Choroid plexus epithelial cell (primary cell): ENCODE measurements around the gene LTBP1.
"Not testable (repeated sequence)": the region's sequence is repeated elsewhere in the genome, so short reads cannot be mapped to it uniquely, and the experiment has no call there.

Experiments
- DNase-seq: peaks from one replicate; pipeline ENCODE4 v3.0.0-alpha.2; 2010; ENCODE audit warnings: low read depth
- H3K4me3 ChIP-seq: 2 replicates; pipeline ENCODE4 v1.5.1; 2011; ENCODE audit warnings: low read depth, mild to moderate bottlenecking, control low read depth, low read length, moderate library complexity
- TF ChIP-seq, protein P1 (sequence below): conservative IDR thresholded peaks from 2 replicates; pipeline ENCODE4 v1.5.1; 2011; ENCODE audit warnings: low read depth, mild to moderate bottlenecking, control low read depth, inconsistent platforms, low read length, moderate library complexity

Gene LTBP1

DNA sequence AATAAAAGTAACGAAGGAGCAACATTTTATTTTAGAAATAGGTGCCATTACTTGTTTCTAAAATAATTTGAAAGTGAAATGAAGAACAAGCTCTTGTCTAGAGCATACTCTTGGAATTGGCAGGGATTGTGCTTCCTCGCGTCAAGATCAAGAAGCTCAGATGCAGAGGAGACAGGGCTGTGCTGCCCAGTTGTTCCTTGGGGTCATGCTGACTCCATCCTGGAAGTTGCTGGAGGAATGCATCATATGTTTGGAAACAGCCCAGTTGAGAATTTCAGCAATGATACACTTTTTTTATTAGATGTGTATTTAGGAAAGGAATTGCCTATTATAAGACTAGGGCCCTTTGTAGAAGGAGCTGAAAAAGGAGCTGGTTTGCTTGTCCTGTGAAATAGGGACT is 17.2 kb downstream of the LTBP1 start:
- no peak overlapping the region for H3K4me3 ChIP-seq
- DNase-seq: peak; percentile 70
- TF ChIP-seq, protein P1, sequence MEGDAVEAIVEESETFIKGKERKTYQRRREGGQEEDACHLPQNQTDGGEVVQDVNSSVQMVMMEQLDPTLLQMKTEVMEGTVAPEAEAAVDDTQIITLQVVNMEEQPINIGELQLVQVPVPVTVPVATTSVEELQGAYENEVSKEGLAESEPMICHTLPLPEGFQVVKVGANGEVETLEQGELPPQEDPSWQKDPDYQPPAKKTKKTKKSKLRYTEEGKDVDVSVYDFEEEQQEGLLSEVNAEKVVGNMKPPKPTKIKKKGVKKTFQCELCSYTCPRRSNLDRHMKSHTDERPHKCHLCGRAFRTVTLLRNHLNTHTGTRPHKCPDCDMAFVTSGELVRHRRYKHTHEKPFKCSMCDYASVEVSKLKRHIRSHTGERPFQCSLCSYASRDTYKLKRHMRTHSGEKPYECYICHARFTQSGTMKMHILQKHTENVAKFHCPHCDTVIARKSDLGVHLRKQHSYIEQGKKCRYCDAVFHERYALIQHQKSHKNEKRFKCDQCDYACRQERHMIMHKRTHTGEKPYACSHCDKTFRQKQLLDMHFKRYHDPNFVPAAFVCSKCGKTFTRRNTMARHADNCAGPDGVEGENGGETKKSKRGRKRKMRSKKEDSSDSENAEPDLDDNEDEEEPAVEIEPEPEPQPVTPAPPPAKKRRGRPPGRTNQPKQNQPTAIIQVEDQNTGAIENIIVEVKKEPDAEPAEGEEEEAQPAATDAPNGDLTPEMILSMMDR: no peak

GRCh38 chr2:32965523-32966171 is 18.9 kb downstream of the LTBP1 start:
- no peak overlapping the region for H3K4me3 ChIP-seq
- TF ChIP-seq, protein P1: no peak
- DNase-seq: no peak

- DNase-seq: no peak
- TF ChIP-seq, protein P1: no peak
- no peak overlapping the region for H3K4me3 ChIP-seq
These were observed 22.9 kb downstream of the LTBP1 start for GRCh38 chr2:32969444-32970162.

- DNase-seq: not testable (repeated sequence)
These were observed 27.0 kb downstream of the LTBP1 start for GRCh38 chr2:32973772-32974171.

GRCh38 chr2:32976409-32977063 is 29.8 kb downstream of the LTBP1 start:
- TF ChIP-seq, protein P1: no peak
- H3K4me3 ChIP-seq: no peak overlapping the region
- DNase-seq: no peak

More at GRCh38 chr2:32973772-32974171, 27.0 kb downstream of the LTBP1 start:
- not testable (repeated sequence) for H3K4me3 ChIP-seq

DNA sequence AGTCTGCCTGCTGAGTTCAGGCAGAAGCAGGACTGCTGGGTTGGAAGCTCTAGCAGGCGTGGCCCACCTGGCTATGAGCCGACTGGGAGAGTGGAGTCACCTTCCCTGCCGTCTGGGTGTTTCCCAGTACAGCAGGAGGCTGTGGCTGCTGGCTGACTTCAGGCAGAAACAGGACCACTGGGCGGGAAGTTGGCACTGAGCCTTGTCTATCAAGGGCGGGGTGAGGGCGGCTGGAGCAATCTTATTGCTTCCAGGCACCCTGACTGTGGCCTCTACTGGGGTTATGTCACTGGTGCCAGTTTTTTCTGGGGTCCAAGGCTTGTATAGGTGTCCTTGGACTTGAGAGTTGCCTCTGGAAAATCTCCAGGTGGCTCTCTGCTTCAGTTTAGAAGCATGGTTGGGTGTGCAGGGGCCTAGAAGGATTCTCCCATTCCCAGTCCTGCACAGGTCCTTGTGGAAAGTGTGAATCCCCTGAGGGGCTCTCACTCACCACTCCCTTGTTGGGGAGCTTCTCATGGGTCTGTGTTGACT is 30.5 kb downstream of the LTBP1 start:
- TF ChIP-seq, protein P1: no peak
- peak; percentile 24 for DNase-seq
- H3K4me3 ChIP-seq: no peak overlapping the region

DNA sequence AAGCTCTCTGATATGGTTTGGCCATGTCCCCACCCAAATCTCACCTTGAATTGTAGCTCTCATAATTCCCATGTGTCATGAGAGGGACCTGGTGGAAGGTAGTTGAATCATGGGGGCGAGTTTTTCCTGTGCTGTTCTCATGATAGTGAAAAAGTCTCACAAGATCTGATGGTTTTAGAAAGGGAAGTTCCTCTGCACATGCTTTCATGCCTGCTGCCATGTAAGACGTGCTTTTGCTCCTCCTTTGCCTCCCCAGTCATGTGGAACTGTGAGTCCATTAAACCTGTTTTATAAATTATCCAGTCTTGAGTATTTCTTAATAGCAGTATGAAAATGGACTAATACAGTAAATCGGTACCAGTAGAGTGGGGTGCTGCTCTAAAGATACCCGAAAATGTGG is 34.9 kb downstream of the LTBP1 start:
- no peak for DNase-seq
- no peak overlapping the region for H3K4me3 ChIP-seq
- TF ChIP-seq, protein P1: no peak

DNA sequence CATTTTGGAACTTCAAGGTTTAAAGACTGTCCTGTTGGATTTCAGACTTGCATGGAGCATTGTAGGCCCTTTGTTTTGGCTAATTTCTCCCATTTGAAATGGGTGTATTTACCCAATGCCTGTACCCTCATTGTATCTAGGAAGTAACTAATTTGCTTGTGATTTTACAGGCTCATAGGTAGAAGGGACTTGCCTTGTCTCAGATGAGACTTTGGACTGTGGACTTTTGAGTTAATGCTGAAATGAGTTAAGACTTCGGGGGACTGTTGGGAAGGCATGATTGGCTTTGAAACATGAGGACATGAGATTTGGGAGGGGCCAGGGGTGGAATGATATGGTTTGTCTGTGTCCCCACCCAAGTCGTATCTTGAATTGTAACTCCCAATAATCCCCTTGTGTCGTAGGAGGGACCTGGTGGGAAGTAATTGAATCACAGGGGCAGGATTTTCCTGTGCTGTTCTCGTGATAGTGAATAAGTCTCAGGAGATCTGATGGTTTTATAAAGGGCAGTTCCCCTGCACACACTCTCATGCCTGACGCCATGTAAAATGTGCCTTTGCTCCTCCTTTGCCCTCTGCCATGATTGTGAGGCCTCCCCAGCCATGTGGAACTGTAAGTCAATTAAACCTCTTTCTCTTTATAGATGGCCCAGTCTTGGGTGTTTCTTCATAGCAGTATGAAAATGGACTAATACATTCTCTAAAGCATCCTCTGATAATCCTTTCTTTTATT is 36.6 kb downstream of the LTBP1 start:
- not testable (repeated sequence) for H3K4me3 ChIP-seq, DNase-seq
